DND-41 (cell line): ENCODE data around the gene C18orf63.

Experiments
- ATAC-seq: fragments of 200-7000 bp; cut with Tn5 transposase; 3 replicates; pipeline ENCODE4 v1.9.1; 2021; ENCODE audit warnings: low read depth; ENCODE audit not compliant: insufficient read depth
- DNase-seq: peaks from one replicate; pipeline ENCODE4 v3.0.0-alpha.2; 2020
- H2AFZ ChIP-seq: 2 replicates; pipeline ENCODE4 v1.6.0; 2012; ENCODE audit warnings: low read depth, low read length
- H3K27ac ChIP-seq: 2 replicates; pipeline ENCODE4 v1.5.1; 2012; ENCODE audit warnings: low read length, inconsistent platforms
- H3K27me3 ChIP-seq: fragments of 200-600 bp; sonication (generic); 2 replicates; pipeline ENCODE4 v1.6.0; 2012; ENCODE audit warnings: low read length, mild to moderate bottlenecking, inconsistent platforms; ENCODE audit not compliant: insufficient read depth, poor library complexity
- H3K36me3 ChIP-seq: 2 replicates; pipeline ENCODE4 v1.5.1; 2012; ENCODE audit warnings: low read length, inconsistent platforms; ENCODE audit not compliant: insufficient read depth
- H3K4me1 ChIP-seq: 2 replicates; pipeline ENCODE4 v1.5.1; 2012; ENCODE audit warnings: mild to moderate bottlenecking, low read length; ENCODE audit not compliant: insufficient read depth
- H3K4me2 ChIP-seq: 2 replicates; pipeline ENCODE4 v1.6.0; 2012; ENCODE audit warnings: mild to moderate bottlenecking, moderate library complexity, low read length, inconsistent platforms; ENCODE audit not compliant: insufficient read depth
- H3K4me3 ChIP-seq, 2 experiments: fragments of 200-600 bp in 1 of 2; shearing (Covaris generic) in 1 of 2; 2 replicates each; pipeline ENCODE4 v1.5.1; 2012 to 2016; ENCODE audit warnings: inconsistent platforms in 2 of 2, low read length in 2 of 2, mild to moderate bottlenecking in 2 of 2, low read depth in 1 of 2, moderate library complexity in 1 of 2
- H3K79me2 ChIP-seq: 2 replicates; pipeline ENCODE4 v1.6.0; 2012; ENCODE audit warnings: low read length, inconsistent platforms; ENCODE audit not compliant: insufficient read depth
- H3K9ac ChIP-seq: 2 replicates; pipeline ENCODE4 v1.6.0; 2012; ENCODE audit warnings: low read depth, mild to moderate bottlenecking, inconsistent platforms, low read length, moderate library complexity
- H3K9me3 ChIP-seq: 2 replicates; pipeline ENCODE4 v1.5.1; 2012; ENCODE audit warnings: low read length, moderate library complexity, mild to moderate bottlenecking, inconsistent platforms; ENCODE audit not compliant: insufficient read depth, severe bottlenecking
- H4K20me1 ChIP-seq: 2 replicates; pipeline ENCODE4 v1.6.0; 2012; ENCODE audit warnings: low read length; ENCODE audit not compliant: insufficient read depth
- EZH2 ChIP-seq: IDR thresholded peaks from 3 replicates; pipeline ENCODE4 v1.6.1; 2012; ENCODE audit warnings: borderline replicate concordance, low read depth, mild to moderate bottlenecking, moderate library complexity, low read length, inconsistent platforms; ENCODE audit not compliant: severe bottlenecking
- TF ChIP-seq, protein P1 (sequence below): IDR thresholded peaks from 2 replicates; pipeline ENCODE4 v1.5.1; 2012; ENCODE audit warnings: borderline replicate concordance, low read length, moderate library complexity, mild to moderate bottlenecking; ENCODE audit not compliant: poor library complexity, severe bottlenecking; ENCODE audit errors: extremely low read depth

Gene C18orf63

GRCh38 chr18:74396171-74397169 lies 80.8 kb downstream of the C18orf63 start:
- ATAC-seq (no peak), DNase-seq (no peak)
- Histone ChIP-seq H3K4me1 (no peaks in the 10 kb centered on the region), H3K9ac (no peak overlapping the region), H3K36me3 (no peaks in the 10 kb centered on the region), H3K27ac (no peak overlapping the region), H3K27me3 (peaks cover 30% of the 10 kb centered on the region), H4K20me1 (no peaks in the 10 kb centered on the region; the same call in 1 of the 2 replicates), H3K4me3 (no peak overlapping the region), H3K79me2 (no peaks in the 10 kb centered on the region), H2AFZ (no peak overlapping the region), H3K9me3 (no peaks in the 10 kb centered on the region), H3K4me2 (no peak overlapping the region)
- no peak for TF ChIP-seq EZH2
- TF ChIP-seq, protein P1, sequence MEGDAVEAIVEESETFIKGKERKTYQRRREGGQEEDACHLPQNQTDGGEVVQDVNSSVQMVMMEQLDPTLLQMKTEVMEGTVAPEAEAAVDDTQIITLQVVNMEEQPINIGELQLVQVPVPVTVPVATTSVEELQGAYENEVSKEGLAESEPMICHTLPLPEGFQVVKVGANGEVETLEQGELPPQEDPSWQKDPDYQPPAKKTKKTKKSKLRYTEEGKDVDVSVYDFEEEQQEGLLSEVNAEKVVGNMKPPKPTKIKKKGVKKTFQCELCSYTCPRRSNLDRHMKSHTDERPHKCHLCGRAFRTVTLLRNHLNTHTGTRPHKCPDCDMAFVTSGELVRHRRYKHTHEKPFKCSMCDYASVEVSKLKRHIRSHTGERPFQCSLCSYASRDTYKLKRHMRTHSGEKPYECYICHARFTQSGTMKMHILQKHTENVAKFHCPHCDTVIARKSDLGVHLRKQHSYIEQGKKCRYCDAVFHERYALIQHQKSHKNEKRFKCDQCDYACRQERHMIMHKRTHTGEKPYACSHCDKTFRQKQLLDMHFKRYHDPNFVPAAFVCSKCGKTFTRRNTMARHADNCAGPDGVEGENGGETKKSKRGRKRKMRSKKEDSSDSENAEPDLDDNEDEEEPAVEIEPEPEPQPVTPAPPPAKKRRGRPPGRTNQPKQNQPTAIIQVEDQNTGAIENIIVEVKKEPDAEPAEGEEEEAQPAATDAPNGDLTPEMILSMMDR, result no peak

GRCh38 chr18:74397572-74397971 lies 81.9 kb downstream of the C18orf63 start:
- Histone ChIP-seq H3K4me2 (no peak overlapping the region), H3K27me3 (peaks cover 22% of the 10 kb centered on the region), H3K4me3 (no peak overlapping the region), H3K9me3 (no peaks in the 10 kb centered on the region), H3K27ac (no peak overlapping the region), H2AFZ (no peak overlapping the region), H4K20me1 (no peaks in the 10 kb centered on the region; the same call in 1 of the 2 replicates), H3K9ac (no peak overlapping the region), H3K4me1 (no peaks in the 10 kb centered on the region), H3K79me2 (no peaks in the 10 kb centered on the region), H3K36me3 (no peaks in the 10 kb centered on the region)
- TF ChIP-seq EZH2, result no peak
- TF ChIP-seq, protein P1, result no peak
- DNase-seq (no peak), ATAC-seq (no peak)

DNA sequence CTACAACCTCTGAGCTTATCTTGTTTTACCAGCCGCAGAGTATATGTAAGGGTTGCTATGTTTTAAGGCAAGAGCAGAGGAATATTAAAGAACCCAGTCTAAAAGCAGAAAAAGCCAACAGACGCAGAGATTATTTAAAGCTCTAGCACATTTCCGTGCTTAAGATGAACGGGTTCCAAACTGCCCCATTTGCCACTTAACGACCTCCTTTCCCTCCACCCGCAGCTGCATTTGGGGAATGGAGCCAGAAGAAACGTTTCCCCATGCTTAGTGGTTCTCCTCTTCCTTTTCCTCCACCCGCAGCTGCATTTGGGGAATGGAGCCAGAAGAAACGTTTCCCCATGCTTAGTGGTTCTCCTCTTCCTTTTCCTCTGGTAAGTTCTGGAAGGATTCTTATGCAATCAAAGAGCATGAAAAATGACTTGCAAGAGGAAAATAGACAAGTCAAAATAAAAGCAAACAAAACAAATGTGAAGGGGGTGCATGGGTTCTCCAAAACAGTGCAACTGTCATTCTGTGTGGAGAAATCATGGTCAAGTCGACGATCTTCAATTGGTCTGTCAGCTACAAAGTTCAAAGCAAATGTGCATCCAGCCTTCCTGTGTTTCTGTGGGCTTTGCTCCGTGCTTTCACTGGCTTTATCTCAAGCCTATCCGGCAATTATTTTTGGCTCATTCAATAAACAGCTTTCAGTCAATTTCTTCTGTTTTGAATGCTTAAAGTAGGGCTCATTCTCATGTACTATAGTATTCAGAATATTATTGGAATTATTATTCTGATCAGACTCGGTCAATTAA lies 83.7 kb downstream of the C18orf63 start:
- ATAC-seq (no peak), DNase-seq (no peak)
- TF ChIP-seq EZH2, result no peak
- Histone ChIP-seq H3K27ac (no peak overlapping the region), H3K4me1 (no peaks in the 10 kb centered on the region), H3K9ac (no peak overlapping the region), H3K4me2 (no peak overlapping the region), H3K36me3 (no peaks in the 10 kb centered on the region), H3K4me3 (no peak overlapping the region), H4K20me1 (no peaks in the 10 kb centered on the region; the same call in 1 of the 2 replicates), H2AFZ (no peak overlapping the region), H3K9me3 (no peaks in the 10 kb centered on the region), H3K79me2 (no peaks in the 10 kb centered on the region), H3K27me3 (peaks cover 8% of the 10 kb centered on the region)
